Gastroesophageal sphincter (tissue), 4 donors: ENCODE measurements around the gene ZBTB16. TPM values are rescaled to one million over a fixed set of nuclear protein-coding genes. Genes with fewer than 3 reads are reported as not detected.

Source experiments
- ATAC-seq: fragments of 150-250 bp; one replicate; pipeline ENCODE4 v1.9.1; 2016; ENCODE audit warnings: mild to moderate bottlenecking, moderate library complexity
- H3K27ac ChIP-seq, 4 donors: fragments of 200-600 bp; sonication (generic) in 3 of 4; 1 replicate in 3 of 4; 2 replicates in 1 of 4; pipeline ENCODE4 v1.5.1; 2016 to 2019
- H3K27me3 ChIP-seq: fragments of 200-600 bp; sonication (generic); one replicate; pipeline ENCODE4 v1.5.1; 2019
- H3K36me3 ChIP-seq, 2 donors: fragments of 200-600 bp; sonication (generic); one replicate each; pipeline ENCODE4 v1.5.1; 2019; ENCODE audit warnings: control low read depth in 1 of 2
- H3K4me1 ChIP-seq, 3 donors: fragments of 200-600 bp; sonication (generic); 1 replicate in 2 of 3; 2 replicates in 1 of 3; pipeline ENCODE4 v1.5.1; 2016 to 2019; ENCODE audit warnings: control low read depth in 2 of 3
- H3K4me3 ChIP-seq, 2 donors: fragments of 200-600 bp; sonication (generic); one replicate each; pipeline ENCODE4 v1.5.1; 2019; ENCODE audit warnings: mild to moderate bottlenecking in 1 of 2, moderate library complexity in 1 of 2
- H3K9me3 ChIP-seq, 3 donors: fragments of 200-600 bp; sonication (generic); one replicate each; pipeline ENCODE4 v1.5.1; 2017 to 2019; ENCODE audit warnings: control low read depth in 2 of 3
- EP300 ChIP-seq: sonication (generic); formaldehyde crosslinking; IDR thresholded peaks from one replicate; pipeline ENCODE4 v1.6.1; 2017; ENCODE audit warnings: antibody characterized with exemption, mild to moderate bottlenecking
- POLR2A ChIP-seq, 2 donors: fragments of 450-650 bp; IDR thresholded peaks; one replicate each; pipeline ENCODE4 v1.6.1; 2017; ENCODE audit warnings: antibody characterized with exemption in 2 of 2, mild to moderate bottlenecking in 2 of 2, moderate library complexity in 1 of 2
- POLR2AphosphoS5 ChIP-seq: sonication (generic); formaldehyde crosslinking; IDR thresholded peaks from one replicate; pipeline ENCODE4 v1.6.1; 2017; ENCODE audit warnings: antibody characterized with exemption
- WGBS, 2 donors: methylation state at CpG; one replicate each; pipeline ENCODE4 v1.1.5; 2018; ENCODE audit warnings: low coverage in 1 of 2; 5-methylcytosine and 5-hydroxymethylcytosine counted together
- total RNA-seq, 4 donors: library from RNA; depleted of rRNA; stranded (reverse); fragments of >200 nt; gene quantifications; one replicate each; pipeline ENCODE4 v1.1.0, GENCODE V29; 2016
- TF ChIP-seq, protein P1 (sequence below), 4 experiments: fragments of 200-600 bp in 2 of 4; fragments of 450-650 bp in 2 of 4; sonication (generic) in 1 of 4; IDR thresholded peaks; one replicate each; pipeline ENCODE4 v1.5.1; 2017 to 2019; ENCODE audit warnings: antibody characterized with exemption in 4 of 4, mild to moderate bottlenecking in 2 of 4, moderate library complexity in 2 of 4

The ZBTB16 gene
- total RNA-seq, 4 donors from 2014 or later = 153 to 284 (median 232) TPM

DNA sequence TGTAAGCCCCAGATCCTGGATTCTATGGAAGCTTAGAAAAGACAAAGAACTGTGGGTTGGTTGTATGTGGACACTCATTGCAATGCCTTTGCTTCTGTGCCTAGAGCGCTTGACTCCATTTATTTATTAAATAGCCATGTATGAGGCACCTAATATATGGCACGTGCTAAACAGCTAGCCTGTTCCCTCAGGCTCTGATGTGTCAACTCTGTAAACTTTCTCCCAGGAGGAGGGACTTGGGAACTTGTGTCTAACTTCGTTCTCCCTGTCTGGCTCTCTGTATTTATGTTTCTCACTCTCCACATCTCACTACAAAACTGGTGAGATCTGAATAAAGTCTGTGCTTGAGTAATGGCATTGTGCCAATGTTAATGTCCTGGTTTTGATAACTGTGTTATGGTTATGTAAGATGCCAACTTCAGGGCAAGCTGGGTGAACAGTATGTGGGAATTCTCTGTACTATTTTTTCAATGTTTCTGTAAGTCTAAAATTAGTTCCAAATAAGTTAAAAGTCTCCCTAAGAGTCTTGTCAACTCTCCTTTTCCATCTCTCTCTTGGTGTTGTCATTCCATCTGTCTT is 34.1 kb upstream of the ZBTB16 start:
- H3K9me3 ChIP-seq = no peaks in the 10 kb centered on the region
- WGBS, 2 donors = 41 to 46% methylated on average over 3 of the region's 3 CpGs
- ATAC-seq = no peak
- peaks cover 5% of the 10 kb centered on the region for H3K27me3 ChIP-seq
- H3K27ac ChIP-seq = peak overlapping the region in 1 of 4 donors; percentile 3
- peak; percentile 42 for TF ChIP-seq POLR2AphosphoS5
- TF ChIP-seq, protein P1, sequence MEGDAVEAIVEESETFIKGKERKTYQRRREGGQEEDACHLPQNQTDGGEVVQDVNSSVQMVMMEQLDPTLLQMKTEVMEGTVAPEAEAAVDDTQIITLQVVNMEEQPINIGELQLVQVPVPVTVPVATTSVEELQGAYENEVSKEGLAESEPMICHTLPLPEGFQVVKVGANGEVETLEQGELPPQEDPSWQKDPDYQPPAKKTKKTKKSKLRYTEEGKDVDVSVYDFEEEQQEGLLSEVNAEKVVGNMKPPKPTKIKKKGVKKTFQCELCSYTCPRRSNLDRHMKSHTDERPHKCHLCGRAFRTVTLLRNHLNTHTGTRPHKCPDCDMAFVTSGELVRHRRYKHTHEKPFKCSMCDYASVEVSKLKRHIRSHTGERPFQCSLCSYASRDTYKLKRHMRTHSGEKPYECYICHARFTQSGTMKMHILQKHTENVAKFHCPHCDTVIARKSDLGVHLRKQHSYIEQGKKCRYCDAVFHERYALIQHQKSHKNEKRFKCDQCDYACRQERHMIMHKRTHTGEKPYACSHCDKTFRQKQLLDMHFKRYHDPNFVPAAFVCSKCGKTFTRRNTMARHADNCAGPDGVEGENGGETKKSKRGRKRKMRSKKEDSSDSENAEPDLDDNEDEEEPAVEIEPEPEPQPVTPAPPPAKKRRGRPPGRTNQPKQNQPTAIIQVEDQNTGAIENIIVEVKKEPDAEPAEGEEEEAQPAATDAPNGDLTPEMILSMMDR (IDR thresholded peaks at IDR 0.05) = no peak
- no peaks in the 10 kb centered on the region for H3K36me3 ChIP-seq
- H3K4me3 ChIP-seq = no peak overlapping the region
- H3K4me1 ChIP-seq = peaks cover 0 to 14% (median 0%) of the 10 kb centered on the region in 3 donors

DNA sequence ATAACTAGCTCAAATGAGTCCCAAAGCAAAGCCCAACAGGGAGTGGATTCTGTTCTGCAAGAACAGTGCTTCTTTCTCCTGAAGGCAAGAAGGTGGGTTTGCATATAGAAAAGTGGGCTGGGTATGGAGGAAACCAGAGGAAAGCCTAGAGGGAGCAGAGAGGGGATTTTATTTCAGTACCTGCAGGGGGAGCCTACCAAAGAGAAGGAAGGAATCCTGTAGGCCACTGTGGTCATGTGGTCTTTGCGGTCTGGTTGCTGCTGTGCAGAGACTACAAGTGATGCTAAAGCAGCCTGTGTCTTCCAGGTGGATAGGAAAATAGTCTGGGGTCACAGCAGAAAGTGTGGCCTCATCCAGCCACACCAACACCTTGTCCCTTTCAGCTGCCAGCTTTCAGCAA is 33.2 kb upstream of the ZBTB16 start:
- H3K4me1 ChIP-seq = peaks cover 0 to 14% (median 0%) of the 10 kb centered on the region in 3 donors
- no peak for TF ChIP-seq POLR2A (IDR thresholded peaks at IDR 0.05)
- TF ChIP-seq, protein P1 (IDR thresholded peaks at IDR 0.05) = peak in 1 of 4 experiments; percentile 9
- no peak for TF ChIP-seq EP300
- no peak for TF ChIP-seq POLR2AphosphoS5
- no peak for ATAC-seq
- H3K4me3 ChIP-seq = no peak overlapping the region
- peaks cover 7% of the 10 kb centered on the region for H3K27me3 ChIP-seq
- no peaks in the 10 kb centered on the region for H3K36me3 ChIP-seq
- H3K9me3 ChIP-seq = no peaks in the 10 kb centered on the region
- 43 to 64% methylated on average over 1 of the region's 1 CpG for WGBS, 2 donors
- H3K27ac ChIP-seq = no peak overlapping the region

GRCh38 chr11:114027391-114027790 is 32.1 kb upstream of the ZBTB16 start:
- peaks cover 0 to 14% (median 0%) of the 10 kb centered on the region in 3 donors for H3K4me1 ChIP-seq
- TF ChIP-seq EP300 (no peak), POLR2AphosphoS5 (no peak), POLR2A (IDR thresholded peaks at IDR 0.05) (no peak)
- TF ChIP-seq, protein P1 (IDR thresholded peaks at IDR 0.05) = no peak
- H3K27me3 ChIP-seq = peaks cover 9% of the 10 kb centered on the region
- H3K4me3 ChIP-seq = no peak overlapping the region
- no peak for ATAC-seq
- no peaks in the 10 kb centered on the region for H3K36me3 ChIP-seq
- 73 to 83% methylated on average over 5 to 9 of the region's 11 CpGs for WGBS, 2 donors
- H3K27ac ChIP-seq = no peak overlapping the region
- no peaks in the 10 kb centered on the region for H3K9me3 ChIP-seq

GRCh38 chr11:114027926-114028325 is 31.6 kb upstream of the ZBTB16 start:
- ATAC-seq = no peak
- TF ChIP-seq POLR2A (IDR thresholded peaks at IDR 0.05) = no peak
- TF ChIP-seq POLR2AphosphoS5 = no peak
- TF ChIP-seq, protein P1 (IDR thresholded peaks at IDR 0.05) = no peak
- no peak for TF ChIP-seq EP300

GRCh38 chr11:114031246-114031966 is 28.1 kb upstream of the ZBTB16 start:
- no peaks in the 10 kb centered on the region for H3K9me3 ChIP-seq
- peaks cover 9% of the 10 kb centered on the region for H3K27me3 ChIP-seq
- no peaks in the 10 kb centered on the region for H3K36me3 ChIP-seq
- ATAC-seq = no peak
- WGBS, 2 donors = 85 to 91% methylated on average over 14 to 17 of the region's 18 CpGs
- TF ChIP-seq POLR2AphosphoS5 = no peak
- TF ChIP-seq, protein P1 (IDR thresholded peaks at IDR 0.05) = no peak
- no peak for TF ChIP-seq POLR2A (IDR thresholded peaks at IDR 0.05)
- no peak for TF ChIP-seq EP300
- H3K4me3 ChIP-seq = no peak overlapping the region
- H3K4me1 ChIP-seq = peaks cover 0 to 10% (median 6%) of the 10 kb centered on the region in 3 donors
- no peak overlapping the region for H3K27ac ChIP-seq

More at GRCh38 chr11:114027926-114028325, 31.6 kb upstream of the ZBTB16 start:
- Histone ChIP-seq H3K9me3 (no peaks in the 10 kb centered on the region), H3K27me3 (peaks cover 9% of the 10 kb centered on the region), H3K4me1 (peaks cover 0 to 14% (median 0%) of the 10 kb centered on the region in 3 donors), H3K36me3 (no peaks in the 10 kb centered on the region), H3K4me3 (no peak overlapping the region), H3K27ac (no peak overlapping the region)
- WGBS, 2 donors = 12 to 29% methylated on average over 3 to 4 of the region's 4 CpGs
